Stimulated activated CD8-positive, alpha-beta memory T cell treated with anti-CD3 and anti-CD28 coated beads, Interleukin-7, amount 100 ng/mL, for 1 hour (primary cell): ENCODE results near the gene CLDN3.
A peak's percentile ranks its signal among the peaks of the same experiment; 100 is the strongest.
"Not testable (repeated sequence)": the region's sequence is repeated elsewhere in the genome, so short reads cannot be mapped to it uniquely, and the experiment has no call there.

Experiments
- DNase-seq, 2 donors: peaks; one replicate each; pipeline ENCODE4 v3.0.0-alpha.2; 2020; ENCODE audit warnings: low read depth in 2 of 2

The CLDN3 gene, protein sequence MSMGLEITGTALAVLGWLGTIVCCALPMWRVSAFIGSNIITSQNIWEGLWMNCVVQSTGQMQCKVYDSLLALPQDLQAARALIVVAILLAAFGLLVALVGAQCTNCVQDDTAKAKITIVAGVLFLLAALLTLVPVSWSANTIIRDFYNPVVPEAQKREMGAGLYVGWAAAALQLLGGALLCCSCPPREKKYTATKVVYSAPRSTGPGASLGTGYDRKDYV

DNA sequence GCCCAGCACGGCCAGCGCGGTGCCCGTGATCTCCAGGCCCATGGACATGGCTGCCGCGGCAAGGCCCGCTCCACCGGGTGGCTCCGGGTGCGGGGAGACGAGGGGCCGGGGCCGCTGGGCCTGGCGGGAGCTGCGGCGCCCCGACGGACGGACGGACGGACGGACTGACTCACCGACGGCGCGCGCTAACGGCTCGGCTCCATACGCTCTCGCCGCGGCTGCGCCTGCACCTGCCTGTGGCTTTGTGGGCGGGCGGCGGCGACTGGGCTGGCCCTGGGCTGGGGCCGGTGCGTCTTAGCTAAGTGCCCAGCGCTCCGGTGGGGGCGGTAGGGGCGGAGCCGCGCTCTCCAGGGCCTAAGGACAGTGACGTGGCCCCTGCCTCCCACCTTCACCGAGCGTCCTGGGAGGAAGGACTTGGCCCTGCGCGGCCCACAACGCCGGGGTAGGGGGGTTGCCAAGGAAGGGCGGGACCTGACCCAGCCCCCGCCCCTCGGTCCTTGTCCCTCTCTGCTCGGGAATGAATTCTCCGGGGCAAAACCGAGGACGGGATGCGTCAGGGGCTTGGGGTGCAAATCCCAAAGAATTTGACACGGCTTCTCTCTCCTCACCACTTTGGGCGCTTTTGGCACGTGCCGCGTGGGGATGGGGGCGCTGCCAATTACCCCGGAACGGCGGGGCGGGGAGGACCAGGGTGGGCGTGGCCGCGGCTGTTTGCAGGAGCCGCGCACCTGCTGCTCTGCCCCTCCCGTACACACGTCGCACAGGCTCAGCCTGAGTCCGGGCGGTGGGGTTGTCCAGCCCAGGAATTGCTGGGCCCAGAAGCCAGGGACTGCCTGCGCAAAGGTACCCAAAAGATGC lies at the start of gene CLDN3:
Gene CLDN3, minus strand, starts transcription at position 269 of the 858 bp plus-strand sequence. Its CDS starts 221 bp downstream, at position 48.
- no peak for DNase-seq

DNA sequence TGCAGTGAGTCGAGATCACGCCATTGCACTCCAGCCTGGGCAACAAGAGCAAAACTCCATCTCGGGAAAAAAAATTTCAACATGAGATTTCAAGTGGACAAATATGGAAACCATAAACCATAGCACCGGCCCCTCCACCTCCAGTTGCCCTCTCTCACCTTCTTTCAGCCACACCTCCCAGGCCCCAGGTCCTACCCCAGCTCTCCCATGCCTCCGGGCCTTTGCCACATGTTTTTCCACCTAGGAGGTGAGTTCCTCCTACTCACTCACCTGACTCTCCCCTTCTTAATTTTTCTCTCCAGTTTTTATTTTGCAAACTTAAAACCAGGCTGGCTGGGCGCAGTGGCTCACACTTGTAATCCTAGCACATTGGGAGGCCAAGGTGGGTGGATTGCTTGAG lies 47.1 kb upstream of the CLDN3 start:
- no peak for DNase-seq

DNA sequence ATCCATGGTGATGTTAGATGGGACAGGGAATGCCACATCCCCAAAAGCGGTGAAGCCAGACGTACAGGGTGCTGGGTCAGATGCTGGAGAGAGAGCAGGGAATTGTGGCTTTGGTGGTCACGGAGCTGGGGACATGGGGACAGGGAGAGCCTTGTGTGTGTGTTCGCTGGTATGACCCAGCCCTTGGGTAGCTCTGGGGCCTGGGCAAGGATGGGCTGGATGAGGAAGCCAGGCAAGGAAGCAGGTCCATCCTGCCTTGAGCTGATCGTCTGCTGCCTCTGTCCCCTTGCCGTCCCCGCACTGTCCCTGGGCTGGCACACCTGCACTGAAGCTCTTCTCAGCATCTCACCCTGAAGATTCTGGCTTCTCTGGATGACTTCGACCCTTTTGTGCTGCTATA lies 45.4 kb upstream of the CLDN3 start:
- DNase-seq = no peak

DNA sequence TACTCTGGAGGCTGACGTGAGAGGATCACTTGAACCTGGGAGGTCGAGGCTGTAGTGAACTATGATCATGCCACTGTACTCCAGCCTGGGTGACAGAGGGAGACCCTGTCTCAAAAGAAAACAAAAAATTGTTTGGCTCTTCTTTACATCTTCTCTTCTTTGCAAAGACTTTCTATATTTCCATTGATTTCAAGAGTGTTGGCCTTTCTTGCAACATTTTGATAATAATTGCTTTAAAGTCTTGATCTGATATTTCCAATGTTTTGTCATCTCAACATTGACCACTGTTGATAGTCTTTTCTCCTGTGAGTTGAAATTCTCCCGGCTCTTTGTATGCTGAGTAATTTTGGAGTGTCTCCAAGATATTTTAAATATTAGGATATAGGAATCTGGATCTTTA lies 42.9 kb upstream of the CLDN3 start:
- no peak for DNase-seq

DNA sequence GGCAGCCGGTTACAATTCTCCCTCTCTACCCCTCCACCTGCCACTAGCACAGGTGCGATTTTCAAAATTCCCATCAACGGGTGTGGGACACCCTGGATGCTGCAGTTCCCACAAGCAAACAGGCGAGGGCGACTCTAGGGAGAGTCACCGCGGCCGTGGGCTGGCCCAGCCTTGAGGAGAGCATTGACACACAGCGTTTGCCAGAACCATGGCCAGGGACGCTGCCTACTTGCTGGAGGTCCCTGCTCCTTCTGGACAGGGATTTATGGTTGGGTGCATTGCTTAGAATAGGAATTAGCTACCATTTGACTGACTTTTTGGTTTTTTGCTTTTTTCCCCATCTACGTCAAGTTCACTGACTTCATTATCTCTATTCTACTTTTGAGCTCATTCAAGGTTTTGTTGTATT lies 41.7 kb upstream of the CLDN3 start:
- DNase-seq = peak in 1 of 2 donors; percentile 34

DNA sequence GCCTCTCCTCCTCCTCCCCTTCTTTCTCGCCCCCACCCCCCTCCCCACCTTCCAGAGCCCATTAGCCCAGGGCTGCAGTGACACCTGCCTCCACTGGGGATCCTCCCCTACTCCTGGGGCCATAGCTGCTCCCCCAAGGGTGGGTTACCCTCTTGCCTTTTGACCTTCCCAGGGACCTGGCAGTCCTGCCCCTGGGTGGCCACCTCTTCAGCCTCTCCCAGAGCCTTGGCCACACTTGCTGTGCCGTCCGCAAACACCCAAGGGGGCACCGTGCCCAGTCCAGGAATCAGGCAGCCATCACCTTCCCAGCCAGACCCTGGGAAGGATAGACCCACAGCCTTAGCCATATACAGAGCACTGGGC lies 40.9 kb upstream of the CLDN3 start:
- DNase-seq = no peak

DNA sequence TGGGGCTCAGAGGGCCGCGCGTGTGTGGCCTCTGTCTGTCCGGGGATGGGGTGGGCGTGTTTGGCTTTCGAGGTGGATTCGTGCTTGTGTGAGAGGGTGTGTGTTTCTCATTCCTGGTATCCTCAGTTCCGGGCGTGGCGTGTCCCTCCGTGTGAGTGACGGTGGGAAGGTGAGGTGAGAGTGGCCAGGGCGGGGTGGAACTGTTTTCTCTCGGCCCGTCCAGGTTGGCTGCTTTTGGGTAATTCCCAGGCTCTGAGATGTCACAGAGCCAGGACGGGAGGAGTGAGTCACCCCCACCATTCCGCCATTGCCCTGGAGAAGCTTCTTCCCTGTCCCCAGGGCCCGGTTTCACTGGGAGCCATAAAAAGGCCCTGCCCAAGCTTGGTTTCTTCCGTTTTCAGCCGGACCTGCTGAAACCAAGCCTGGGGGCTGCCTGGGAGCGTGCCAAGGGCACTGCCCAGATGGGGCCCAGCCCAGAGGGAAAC lies 39.4 kb upstream of the CLDN3 start:
- DNase-seq = no peak

DNA sequence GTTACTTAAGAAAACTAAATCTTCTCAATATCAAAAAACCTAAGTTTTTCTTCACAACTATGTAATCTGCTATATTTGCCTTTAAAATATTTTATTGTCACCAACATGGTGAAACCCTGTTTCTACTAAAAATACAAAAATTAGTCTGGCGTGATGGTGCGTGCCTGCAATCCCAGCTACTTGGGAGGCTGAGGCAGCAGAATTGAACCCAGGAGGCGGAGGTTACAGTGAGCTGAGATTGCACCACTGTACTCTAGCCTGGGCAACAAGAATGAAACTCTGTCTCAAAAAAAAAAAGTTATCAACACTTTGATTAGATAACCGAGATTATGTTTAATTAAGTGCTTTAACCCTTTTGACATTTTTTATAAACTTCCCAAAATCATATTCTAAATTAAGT lies 32.4 kb upstream of the CLDN3 start:
- no peak for DNase-seq

GRCh38 chr7:73801577-73801976 lies 31.5 kb upstream of the CLDN3 start:
- DNase-seq = no peak

- no peak for DNase-seq
Measured at GRCh38 chr7:73799282-73800141, 29.4 kb upstream of the CLDN3 start.

DNA sequence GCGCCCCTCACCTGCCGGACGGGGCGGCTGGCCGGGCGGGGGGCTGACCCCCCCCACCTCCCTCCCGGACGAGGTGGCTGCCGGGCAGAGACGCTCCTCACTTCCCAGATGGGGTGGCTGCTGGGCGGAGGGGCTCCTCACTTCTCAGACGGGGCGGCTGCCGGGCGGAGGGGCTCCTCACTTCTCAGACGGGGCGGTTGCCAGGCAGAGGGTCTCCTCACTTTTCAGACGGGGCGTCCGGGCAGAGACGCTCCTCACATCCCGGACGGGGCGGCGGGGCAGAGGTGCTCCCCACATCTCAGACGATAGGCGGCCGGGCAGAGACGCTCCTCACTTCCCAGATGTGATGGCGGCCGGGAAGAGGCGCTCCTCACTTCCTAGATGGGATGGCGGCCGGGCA lies 27.1 kb upstream of the CLDN3 start:
- DNase-seq = not testable (repeated sequence)

DNA sequence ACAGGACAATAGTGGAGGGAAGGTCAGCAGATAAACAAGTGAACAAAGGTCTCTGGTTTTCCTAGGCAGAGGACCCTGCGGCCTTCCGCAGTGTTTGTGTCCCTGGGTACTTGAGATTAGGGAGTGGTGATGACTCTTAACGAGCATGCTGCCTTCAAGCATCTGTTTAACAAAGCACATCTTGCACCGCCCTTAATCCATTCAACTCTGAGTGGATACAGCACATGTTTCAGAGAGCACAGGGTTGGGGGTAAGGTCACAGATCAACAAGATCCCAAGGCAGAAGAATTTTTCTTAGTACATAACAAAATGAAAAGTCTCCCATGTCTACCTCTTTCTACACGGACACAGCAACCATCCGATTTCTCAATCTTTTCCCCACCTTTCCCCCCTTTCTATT lies 26.6 kb upstream of the CLDN3 start:
- not testable (repeated sequence) for DNase-seq

DNA sequence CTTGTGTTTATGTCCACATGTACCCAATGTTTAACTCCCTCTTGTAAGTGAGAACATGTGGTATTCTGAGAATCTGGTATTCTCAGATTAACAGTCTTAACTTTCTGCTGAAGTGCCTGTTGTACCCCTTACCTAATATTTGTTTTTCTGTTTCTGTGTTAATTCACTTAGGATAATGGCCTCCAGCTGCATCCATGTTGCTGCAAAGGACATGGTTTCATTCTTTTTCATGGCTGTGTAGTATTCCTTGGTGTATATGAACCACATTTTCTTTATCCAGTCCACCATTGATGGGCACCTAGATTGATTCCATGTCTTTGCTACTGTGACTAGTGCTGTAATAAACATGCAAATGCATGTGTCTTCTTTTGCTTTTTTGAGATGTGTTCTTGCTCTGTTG lies 25.1 kb upstream of the CLDN3 start:
- not testable (repeated sequence) for DNase-seq

DNA sequence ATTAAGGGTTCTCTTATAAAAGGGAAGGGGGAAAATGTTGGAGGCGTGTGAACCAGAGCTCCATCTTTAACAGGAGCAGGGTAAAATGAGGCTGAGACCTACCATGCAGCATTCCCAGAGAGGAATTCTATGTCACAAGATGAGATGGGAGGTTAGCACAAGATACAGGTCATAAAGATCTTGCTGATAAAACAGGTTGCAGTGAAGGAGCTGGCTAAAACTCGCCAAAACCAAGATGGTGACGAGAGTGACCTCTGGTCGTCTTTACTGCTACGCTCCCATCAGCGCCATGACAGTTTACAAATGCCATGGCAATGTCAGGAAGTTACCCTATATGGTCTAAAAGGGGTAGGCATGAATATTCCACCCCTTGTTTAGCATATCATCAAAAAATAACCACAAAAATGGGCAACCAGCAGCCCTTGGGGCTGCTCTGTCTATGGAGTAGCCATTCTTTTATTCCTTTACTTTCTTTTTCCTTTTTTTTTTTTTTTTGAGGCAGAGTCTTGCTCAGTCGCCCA lies 21.2 kb upstream of the CLDN3 start:
- not testable (repeated sequence) for DNase-seq

GRCh38 chr7:73789051-73789450 lies 19.0 kb upstream of the CLDN3 start:
- no peak for DNase-seq

DNA sequence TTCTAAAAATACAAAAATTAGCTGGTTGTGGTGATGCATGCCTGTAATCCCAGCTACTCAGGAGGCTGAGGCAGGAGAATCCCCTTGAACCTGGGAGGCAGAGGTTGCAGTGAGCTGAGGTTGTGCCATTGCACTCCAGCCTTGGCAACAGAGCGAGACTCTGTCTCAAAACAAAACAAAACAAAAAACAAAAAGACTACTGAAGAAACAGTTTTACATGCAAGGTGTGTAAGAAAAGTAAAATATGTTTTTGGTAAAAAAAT lies 17.6 kb upstream of the CLDN3 start:
- not testable (repeated sequence) for DNase-seq

GRCh38 chr7:73786588-73786987 lies 16.5 kb upstream of the CLDN3 start:
- DNase-seq = no peak

DNA sequence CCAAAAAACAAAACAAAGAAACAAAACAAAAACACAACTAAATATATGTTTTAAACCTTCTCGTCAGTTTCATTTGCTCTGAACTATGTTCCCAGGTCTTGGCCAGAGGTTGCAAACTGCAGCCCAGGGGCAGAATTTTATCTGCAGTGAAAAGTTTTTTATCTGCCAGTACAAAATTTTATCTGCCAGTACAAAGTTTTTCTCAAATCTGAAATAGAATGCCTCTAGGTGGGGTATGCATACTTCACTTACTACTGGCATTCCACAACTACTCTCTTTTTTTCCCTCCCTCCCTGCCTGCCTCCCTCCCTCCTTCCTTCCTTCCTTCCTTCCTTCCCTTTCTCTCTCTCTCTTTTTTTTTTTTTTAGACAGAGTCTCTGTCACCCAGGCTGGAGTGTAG lies 9.4 kb upstream of the CLDN3 start:
- DNase-seq = no peak

- DNase-seq = no peak
Measured at GRCh38 chr7:73778801-73779389, 8.8 kb upstream of the CLDN3 start.

DNA sequence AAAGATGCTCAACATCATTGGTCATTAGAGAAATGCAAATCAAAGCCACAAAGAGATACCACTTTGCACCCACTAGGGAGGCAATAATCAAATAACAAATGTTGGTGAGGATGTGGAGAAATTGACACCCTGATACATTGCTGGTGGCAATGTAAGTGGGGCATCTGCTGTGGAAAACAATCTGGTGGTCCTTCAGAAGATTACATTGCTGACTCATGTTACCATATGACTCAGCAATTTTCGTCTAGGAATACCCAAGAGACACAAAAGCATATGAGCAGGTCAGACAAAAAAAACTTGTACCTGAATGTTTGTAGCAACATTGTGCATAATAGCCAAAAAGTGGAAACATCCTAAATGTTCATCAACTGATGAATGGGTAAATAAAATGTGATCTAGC lies 4.9 kb upstream of the CLDN3 start:
- DNase-seq = no peak

- no peak for DNase-seq
Measured at GRCh38 chr7:73773700-73774517, 3.8 kb upstream of the CLDN3 start.
